ENCODE data around the gene PRRT1B.

- no peak for TF ChIP-seq CTCF (conservative IDR thresholded peaks at IDR 0.05; ENCODE audit: low read depth, low read length)
- no peak for TF ChIP-seq EZH2 (IDR thresholded peaks at IDR 0.05; ENCODE audit: borderline replicate concordance, low read depth, low read length, poor library complexity, severe bottlenecking)
These were observed 42.6 kb downstream of the PRRT1B start for GRCh38 chr9:131587906-131588305.
